Measurements from ENCODE around the gene EEPD1.

DNA sequence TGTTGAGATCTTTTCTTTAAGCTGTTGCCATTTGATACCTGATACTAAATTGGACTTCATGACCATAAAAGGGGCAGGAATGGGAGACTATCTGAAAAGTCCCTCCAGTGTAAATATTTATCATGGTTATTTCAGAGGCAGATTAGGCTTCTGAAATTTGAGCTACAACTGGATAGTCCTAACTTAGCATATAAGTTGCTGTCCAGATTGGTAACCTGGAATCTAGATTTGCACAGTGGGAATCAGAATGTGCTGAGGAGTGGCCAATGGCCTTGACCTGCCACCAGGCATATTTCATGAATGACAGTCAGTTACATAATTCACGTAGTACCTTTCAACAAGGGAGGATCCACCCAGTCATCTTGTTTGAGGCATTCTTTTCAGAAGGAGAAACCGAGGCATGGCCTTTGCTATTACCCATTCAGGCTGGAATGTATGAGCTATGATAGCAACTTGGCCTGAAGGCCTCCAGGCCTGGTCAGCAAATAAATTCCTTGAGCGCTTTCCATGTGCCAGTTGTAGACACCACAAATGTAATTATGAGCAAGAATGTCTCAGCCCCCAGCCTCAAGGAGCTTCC lies 80.0 kb downstream of the EEPD1 start:
- TF ChIP-seq, protein P1, sequence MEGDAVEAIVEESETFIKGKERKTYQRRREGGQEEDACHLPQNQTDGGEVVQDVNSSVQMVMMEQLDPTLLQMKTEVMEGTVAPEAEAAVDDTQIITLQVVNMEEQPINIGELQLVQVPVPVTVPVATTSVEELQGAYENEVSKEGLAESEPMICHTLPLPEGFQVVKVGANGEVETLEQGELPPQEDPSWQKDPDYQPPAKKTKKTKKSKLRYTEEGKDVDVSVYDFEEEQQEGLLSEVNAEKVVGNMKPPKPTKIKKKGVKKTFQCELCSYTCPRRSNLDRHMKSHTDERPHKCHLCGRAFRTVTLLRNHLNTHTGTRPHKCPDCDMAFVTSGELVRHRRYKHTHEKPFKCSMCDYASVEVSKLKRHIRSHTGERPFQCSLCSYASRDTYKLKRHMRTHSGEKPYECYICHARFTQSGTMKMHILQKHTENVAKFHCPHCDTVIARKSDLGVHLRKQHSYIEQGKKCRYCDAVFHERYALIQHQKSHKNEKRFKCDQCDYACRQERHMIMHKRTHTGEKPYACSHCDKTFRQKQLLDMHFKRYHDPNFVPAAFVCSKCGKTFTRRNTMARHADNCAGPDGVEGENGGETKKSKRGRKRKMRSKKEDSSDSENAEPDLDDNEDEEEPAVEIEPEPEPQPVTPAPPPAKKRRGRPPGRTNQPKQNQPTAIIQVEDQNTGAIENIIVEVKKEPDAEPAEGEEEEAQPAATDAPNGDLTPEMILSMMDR (IDR thresholded peaks at IDR 0.05): no peak
- no peak for TF ChIP-seq POLR2A (IDR thresholded peaks at IDR 0.05)
